Fibroblast of skin of abdomen (primary cell): Measurements from ENCODE around the gene VSTM4.
A peak's percentile ranks its signal among the peaks of the same experiment; 100 is the strongest.

ENCODE experiments used
- DNase-seq: peaks from one replicate; pipeline ENCODE4 v3.0.0-alpha.2; 2013

VSTM4 gene

DNA sequence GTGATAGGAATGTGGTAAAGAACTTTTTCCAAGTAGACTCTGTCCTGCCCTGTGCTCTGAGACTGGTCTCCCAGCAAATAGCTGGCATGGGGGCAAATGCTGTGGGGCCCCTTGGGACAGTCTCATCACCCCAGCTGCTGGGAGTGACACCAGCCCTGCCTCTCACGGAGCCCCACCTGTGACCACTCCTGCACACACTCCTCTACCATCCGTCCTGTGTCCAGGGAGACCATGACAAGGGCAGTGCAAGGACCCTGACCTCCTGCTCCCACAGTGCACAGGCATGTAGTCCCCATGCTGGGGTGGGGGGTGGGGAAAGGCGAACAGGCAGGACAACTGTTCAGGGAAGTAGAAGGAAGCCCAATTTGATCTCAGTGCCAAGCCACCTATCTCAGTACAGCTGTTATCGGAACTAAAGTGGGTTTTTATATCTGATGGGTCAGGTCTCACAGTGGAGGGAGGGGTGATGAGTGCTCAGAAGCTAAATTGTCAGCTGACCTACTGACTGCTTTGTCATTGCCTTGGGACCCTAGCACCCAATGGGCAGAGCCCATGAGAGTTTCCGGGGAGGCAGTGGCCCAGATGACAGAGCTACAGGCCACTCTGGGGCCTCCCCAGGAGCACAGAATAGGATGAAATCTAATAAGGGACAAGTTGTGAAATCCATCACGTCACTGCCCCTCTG is 24.5 kb downstream of the VSTM4 start:
- DNase-seq: no peak

GRCh38 chr10:49090189-49090575 is 25.1 kb downstream of the VSTM4 start:
- DNase-seq: no peak

DNA sequence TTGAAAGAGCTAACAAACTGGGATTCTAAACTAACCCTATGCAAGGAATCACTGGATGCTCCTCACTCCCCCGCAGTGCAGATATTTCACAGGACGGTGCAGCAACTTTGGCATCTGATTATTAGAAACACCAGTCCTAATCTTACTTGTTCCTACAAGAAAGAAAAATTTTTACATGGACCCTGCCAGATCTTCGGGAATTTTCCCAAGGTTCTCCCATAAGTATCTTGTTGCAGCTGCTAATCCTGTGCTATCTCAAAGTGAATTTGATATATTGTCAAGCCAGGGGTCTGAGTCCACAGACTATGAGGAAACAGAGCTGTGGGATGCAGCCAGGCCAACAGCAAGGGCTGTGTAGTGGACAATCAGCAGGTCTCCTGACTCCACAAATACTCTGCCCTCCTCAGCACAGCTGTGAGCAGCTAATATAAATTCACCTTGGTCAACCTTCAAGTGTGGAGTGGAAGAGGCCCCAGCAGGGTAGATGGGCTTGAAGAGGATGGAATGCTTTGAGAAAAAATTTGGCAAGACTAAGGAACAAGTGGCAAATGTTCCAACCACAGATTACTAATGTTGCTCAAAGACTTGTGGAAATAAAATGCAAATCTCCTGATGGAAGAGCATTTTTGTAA is 25.6 kb downstream of the VSTM4 start:
- DNase-seq: peak; percentile 35

DNA sequence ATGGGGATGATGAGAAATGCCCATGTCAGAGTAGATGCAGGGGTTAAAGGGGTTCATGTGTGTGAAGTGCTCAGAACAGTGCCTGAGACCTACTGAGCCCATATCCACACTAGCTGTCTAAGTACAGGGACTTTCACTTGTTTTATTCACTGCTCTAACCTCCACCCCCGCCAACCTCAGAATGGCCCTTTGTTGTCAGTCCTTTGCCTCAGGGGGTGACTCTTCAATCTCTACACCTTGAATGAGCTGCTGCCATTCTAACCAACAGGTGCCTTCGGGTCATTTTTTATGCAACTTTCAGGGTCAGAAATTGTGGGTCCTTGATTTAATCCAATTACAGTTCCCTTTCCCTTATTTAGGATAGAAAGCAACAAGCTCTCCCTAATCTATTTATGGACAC is 26.2 kb downstream of the VSTM4 start:
- DNase-seq: no peak

DNA sequence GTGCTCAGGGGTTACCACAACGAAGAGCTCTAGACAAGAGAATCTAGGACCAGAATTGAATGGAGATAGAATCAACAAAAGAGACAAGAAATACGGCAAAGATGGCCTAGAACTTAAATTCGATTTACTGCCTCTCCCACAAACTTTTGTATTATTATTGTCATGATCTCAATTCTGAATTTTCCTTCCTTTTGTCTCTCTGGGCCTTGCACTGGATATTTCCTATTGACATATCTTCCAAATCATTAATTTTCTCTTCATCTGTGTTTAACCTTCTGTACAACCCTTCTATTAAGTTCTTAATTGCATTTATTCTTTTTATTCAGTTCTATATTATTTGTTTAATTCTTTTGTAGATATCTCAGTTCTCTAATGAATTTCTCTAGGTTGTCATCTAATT is 28.4 kb downstream of the VSTM4 start:
- no peak for DNase-seq

GRCh38 chr10:49083261-49083660 is 32.1 kb downstream of the VSTM4 start:
- no peak for DNase-seq

DNA sequence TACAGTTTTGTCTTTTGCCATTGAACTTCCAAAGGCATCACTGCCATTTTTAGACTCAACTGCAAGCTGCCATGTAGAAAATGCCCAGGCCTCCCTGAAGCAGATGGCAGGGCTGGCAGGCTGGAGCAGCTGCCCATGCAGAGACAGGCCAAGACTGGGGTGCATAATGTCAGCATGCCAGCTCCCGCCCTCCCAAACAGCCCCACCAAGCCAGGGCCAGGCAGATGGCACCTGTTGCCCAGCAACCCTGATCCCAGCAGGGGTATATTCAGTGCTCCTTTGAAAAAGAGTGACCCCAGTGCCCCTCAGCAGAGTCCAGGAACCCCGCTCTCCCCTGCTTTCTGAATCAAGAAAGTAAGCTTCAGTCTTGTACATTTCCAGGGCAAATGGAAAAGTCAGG is 32.6 kb downstream of the VSTM4 start:
- DNase-seq: no peak

DNA sequence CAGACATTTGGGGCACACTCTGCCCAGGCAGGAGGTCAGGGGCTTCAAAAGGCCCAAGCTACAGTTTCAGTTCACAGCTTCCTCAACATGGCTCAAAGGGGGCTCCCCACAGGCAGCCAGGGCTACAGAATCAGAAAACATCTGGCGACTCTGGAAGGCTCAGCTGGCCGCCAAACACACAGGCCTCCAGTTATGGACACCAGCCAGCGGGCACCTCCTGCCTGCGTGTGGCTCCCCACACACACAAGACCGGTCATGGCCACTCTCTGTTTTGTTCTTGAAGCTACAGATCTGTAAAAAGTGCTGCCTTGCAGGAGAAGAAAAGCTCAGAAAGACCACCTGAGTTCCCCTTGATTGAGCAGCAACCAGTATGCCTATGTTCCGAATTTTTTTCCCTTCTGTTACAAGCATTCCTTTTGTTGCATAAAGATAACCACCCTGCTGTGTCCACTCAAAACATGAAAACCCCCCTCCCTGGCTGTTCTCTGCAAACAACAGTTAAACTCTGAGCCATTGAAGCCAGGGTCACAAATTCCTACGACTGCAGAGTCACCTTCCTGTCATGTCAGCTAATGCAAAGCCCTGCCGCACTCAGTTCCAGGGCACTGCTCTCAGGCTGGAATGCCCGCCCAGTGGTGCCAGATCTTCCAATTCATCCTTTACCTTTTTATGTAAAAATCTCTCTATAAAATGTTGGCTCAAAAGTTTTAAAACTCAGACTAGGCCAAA is 33.6 kb downstream of the VSTM4 start:
- peak; percentile 26 for DNase-seq

DNA sequence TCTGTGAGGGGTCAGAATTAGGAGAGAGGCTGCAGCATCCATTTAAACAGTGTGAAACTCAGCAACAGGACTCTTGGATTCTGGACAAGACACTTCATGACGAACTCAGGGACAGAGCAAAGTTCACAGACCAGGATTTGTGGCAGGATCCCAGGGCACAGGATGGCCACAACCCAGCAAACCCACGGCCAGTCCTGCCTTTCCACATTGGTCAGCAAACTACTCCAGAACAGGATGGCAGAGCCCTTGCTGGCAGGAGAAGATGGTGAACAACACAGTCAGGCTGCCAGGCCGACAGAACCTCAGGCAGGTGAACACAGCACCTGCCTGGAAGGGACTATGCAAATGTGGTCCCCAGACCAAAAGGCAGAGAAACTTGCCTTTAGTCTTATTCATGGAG is 34.4 kb downstream of the VSTM4 start:
- DNase-seq: no peak

DNA sequence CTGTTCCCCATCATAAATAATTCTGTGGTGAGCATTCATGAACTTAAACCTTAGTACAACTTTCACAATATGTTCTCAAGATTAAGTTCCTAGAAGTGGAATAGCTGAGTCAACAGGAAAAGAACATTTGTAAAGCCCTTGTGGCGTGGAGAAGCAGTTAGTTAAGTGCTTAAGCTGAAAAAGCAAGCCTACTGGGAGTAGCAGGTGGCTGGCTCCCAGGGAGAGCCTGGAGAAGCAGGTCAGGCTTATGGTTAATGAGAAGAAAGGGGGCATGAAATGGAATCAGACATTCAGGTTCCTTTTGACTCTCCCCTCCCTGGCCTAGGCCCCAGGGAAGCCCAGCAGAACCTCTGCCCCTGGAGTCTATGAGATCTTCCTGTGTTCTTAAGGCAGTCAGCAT is 35.3 kb downstream of the VSTM4 start:
- DNase-seq: peak; percentile 17

GRCh38 chr10:49079499-49079898 is 35.8 kb downstream of the VSTM4 start:
- DNase-seq: no peak

DNA sequence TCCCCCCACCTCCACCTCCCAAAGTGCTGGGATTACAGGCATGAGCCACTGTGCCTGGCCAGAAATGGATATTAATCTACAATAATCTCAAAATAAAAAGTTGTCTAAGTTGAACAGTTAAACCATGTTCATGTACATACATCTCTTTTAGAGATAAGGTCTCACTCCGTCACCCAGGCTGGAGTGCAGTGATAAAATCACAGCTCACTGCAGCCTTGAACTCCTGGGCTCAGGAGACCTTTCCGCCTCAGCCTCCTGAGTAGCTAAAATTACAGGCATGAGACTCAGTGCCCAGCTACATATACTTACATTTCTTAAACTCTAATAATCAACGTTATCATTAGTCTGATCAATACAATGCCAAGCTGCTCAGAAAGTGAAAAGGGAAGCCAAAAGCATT is 36.2 kb downstream of the VSTM4 start:
- DNase-seq: no peak

- no peak for DNase-seq
Measured at GRCh38 chr10:49078433-49078832, 36.9 kb downstream of the VSTM4 start.

GRCh38 chr10:49076741-49077521 is 38.4 kb downstream of the VSTM4 start:
- DNase-seq: peak; percentile 46

DNA sequence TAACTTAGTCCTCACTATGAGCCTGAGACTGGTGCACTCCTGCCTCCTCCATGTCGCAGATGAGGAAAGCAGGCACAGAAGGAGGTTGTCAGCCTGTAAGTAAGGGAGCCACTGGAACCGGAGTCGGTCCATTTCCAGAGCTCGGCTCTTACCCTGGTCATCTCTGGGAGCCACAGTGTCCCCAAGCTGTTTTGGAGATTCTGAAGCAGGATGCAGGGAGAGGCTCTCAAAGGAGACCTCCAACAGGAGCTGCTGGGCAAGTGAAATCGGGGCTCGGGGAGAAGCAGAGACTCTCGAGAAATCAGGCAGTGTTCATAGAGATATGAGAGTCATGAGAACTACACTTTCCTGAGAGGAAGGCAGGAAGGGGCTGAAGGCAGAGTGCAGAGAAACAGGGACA is 39.0 kb downstream of the VSTM4 start:
- DNase-seq: no peak

DNA sequence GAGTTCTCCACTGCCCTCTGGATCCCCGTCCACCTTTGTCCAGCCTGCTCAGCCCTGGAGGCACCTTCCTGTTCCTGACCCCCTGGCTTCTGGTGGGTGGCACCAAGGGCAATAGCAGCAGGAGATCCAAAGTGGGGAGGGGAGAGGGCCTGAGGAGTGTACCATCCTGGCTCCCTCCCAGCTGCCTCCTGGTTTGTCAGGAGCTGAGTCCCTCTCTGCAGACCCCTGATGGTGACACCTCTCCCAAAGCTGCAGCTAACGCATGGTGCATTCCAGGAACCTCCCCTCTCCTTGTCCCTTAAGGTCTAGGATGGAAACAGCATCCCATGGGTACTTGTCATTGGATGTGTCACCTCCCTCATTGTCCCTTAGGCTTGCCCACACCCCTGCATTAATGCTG is 39.6 kb downstream of the VSTM4 start:
- DNase-seq: no peak

DNA sequence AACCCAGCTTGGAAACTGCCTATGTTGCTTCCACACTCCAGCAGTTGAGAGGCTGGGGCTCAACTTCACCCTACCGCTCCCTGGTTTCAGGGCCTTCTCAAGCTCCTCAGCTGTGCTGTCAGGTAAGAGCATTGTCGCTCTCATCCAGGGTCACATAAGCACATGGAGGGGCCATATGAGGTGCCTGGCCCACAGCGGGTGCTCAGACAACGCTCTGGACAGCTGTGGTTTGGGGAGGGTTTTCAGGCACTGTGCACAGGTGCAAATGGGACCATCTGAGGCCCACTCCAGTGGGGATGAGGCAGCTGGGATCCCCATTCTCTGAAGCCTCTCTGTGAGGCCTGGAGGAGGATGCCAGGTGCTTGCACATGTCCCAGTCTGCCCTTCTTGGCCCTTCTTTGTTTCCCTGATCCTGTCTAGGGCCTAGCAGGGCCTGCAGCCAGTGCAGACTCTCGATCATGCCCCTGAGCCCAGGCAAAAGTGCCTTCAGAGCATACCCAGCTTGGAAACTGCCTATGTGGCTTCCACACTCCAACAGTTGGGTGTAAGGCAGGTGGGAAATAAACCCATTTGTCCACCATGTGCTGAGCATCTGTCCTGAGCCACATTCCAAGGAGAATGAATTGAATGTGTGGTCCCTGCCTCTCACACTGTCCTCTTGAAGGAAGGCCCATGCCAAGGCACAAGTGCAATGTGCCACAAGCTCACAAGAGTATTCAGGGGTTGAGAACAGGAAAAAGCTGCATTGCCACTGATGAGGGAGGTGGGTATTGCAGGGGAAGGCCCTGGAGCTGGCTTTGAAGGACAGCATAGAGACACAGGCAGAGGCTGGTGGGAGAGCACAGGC is 40.3 kb downstream of the VSTM4 start:
- DNase-seq: no peak

GRCh38 chr10:49072166-49072885 is 43.0 kb downstream of the VSTM4 start:
- no peak for DNase-seq

DNA sequence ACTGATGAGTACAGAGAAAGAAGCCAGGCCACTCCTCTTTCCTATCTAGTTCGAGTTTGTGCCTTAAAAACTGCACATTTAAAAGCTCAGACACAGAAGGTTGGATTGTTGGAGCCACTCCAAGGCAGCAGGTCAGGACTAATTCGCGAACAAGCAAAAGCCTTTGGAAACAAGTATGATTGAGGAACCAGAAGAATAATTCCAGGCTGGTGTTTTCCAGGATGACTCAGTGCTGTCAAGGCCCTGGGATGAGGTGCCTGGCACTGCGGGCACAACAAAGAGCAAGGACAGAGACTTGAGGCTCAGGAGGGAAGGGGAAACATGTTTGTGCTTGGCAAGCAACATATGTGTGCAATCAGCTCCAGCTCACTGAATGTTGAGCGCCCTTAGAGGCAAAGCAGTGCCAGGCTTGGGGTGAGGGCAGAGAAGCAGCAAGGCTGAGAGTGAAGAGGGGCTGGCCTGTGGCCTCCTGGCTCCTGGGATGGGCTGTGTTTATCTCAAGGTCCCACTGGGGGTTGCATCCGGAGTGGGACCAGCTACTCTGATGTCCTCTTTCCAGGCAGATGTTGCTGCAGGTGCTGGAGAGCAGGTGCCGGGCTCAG is 44.1 kb downstream of the VSTM4 start:
- DNase-seq: peak; percentile 13

- DNase-seq: no peak
Measured at GRCh38 chr10:49070701-49071100, 44.6 kb downstream of the VSTM4 start.

- DNase-seq: no peak
Measured at GRCh38 chr10:49068672-49069217, 46.6 kb downstream of the VSTM4 start.
